Measurements from ENCODE around the gene TBC1D9B. TPM values are rescaled to one million over a fixed set of nuclear protein-coding genes. Genes with fewer than 3 reads are reported as not detected.
"Not testable (repeated sequence)": the region's sequence is repeated elsewhere in the genome, so short reads cannot be mapped to it uniquely, and the experiment has no call there.

Gene TBC1D9B
- total RNA-seq, 1 donor from 2014 or later: 114 TPM

- H3K4me1 Mint-ChIP-seq (ENCODE audit: unreplicated experiment): peaks cover 4% of the 10 kb centered on the region
- H3K36me3 Mint-ChIP-seq: peaks cover 13% of the 10 kb centered on the region
- H3K27me3 Mint-ChIP-seq: no peaks in the 10 kb centered on the region
- no peaks in the 10 kb centered on the region for H3K9me3 Mint-ChIP-seq
- no peak overlapping the region for H3K4me3 Mint-ChIP-seq
- TF ChIP-seq, protein P1, sequence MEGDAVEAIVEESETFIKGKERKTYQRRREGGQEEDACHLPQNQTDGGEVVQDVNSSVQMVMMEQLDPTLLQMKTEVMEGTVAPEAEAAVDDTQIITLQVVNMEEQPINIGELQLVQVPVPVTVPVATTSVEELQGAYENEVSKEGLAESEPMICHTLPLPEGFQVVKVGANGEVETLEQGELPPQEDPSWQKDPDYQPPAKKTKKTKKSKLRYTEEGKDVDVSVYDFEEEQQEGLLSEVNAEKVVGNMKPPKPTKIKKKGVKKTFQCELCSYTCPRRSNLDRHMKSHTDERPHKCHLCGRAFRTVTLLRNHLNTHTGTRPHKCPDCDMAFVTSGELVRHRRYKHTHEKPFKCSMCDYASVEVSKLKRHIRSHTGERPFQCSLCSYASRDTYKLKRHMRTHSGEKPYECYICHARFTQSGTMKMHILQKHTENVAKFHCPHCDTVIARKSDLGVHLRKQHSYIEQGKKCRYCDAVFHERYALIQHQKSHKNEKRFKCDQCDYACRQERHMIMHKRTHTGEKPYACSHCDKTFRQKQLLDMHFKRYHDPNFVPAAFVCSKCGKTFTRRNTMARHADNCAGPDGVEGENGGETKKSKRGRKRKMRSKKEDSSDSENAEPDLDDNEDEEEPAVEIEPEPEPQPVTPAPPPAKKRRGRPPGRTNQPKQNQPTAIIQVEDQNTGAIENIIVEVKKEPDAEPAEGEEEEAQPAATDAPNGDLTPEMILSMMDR (conservative IDR thresholded peaks at IDR 0.05): no peak
- DNase-seq (ENCODE audit: extremely low spot score, unreplicated experiment): no peak
- no peak overlapping the region for H3K27ac Mint-ChIP-seq
Measured at GRCh38 chr5:179874136-179874535, 33.6 kb downstream of the TBC1D9B start.

DNA sequence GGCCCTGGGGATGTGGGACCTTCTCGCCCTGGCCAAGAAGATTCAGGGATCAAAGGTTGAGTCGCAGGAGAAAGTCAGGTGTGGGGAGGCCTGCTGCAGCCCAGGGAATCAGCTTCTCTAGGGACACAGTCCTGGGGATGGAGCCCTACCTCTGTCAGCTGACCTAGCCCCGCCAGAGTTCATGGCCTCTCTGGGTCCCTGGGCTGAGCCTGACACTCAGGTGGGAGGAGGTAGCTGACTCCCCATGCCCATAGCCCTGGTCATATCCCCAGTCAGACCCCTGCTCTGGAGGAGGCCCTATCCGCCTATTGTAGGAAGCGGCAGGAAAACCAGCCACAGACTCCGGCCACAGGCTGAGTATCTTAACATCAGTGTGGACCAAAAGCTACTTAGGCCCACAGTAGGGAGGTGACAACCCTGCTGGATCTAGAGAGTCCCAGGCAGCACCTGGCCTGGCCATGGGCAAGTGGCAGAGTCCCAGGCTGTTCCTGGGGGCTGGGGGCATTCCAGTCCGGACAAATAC lies 34.0 kb downstream of the TBC1D9B start:
- Mint-ChIP-seq H3K27ac (no peak overlapping the region), H3K4me3 (no peak overlapping the region), H3K4me1 (ENCODE audit: unreplicated experiment) (peaks cover 4% of the 10 kb centered on the region), H3K27me3 (no peaks in the 10 kb centered on the region), H3K36me3 (peaks cover 13% of the 10 kb centered on the region), H3K9me3 (no peaks in the 10 kb centered on the region)
- TF ChIP-seq, protein P1 (conservative IDR thresholded peaks at IDR 0.05): no peak
- no peak for DNase-seq (ENCODE audit: extremely low spot score, unreplicated experiment)

- no peaks in the 10 kb centered on the region for H3K27me3 Mint-ChIP-seq
- no peaks in the 10 kb centered on the region for H3K9me3 Mint-ChIP-seq
- H3K27ac Mint-ChIP-seq: no peak overlapping the region
- DNase-seq (ENCODE audit: extremely low spot score, unreplicated experiment): no peak
- no peak overlapping the region for H3K4me3 Mint-ChIP-seq
- TF ChIP-seq, protein P1 (conservative IDR thresholded peaks at IDR 0.05): no peak
- peaks cover 12% of the 10 kb centered on the region for H3K36me3 Mint-ChIP-seq
- peaks cover 4% of the 10 kb centered on the region for H3K4me1 Mint-ChIP-seq (ENCODE audit: unreplicated experiment)
Measured at GRCh38 chr5:179872828-179873575, 34.7 kb downstream of the TBC1D9B start.

DNA sequence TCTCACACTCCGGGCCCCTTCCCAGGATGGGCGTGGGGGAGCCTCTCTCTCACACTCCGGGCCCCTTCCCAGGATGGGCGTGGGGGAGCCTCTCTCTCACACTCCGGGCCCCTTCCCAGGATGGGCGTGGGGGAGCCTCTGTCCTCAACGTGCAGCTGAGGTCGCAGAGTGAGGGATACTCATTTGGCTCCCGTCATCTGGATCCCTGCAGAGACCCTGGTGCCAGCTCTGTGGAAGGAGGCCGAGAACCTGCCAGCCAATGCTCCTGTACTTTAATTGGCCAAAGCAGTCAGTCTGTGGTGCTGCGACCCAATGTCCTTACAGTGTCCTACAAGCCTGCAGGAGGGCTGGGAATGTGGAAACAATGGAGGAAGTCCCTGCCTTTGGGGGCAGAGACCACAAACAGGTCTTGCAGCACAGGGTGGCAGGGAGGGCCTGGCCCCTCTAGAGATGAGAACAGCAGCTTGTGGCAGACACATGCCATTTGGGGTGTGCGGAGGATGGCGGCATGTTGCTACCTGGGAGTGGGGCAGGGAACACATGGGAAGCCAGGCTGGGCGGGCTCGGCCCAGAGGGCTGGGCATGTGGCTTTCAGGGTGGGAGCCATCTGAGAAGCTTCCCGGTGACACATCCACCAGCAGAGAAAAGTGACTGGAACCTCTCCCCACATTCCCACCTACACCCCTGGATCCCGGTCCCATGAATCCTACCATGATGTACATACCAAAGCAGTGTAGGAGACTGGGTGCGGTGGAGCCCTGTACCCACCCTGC lies 35.5 kb downstream of the TBC1D9B start:
- H3K4me1 Mint-ChIP-seq (ENCODE audit: unreplicated experiment): peaks cover 4% of the 10 kb centered on the region
- H3K27me3 Mint-ChIP-seq: no peaks in the 10 kb centered on the region
- no peak for DNase-seq (ENCODE audit: extremely low spot score, unreplicated experiment)
- H3K9me3 Mint-ChIP-seq: no peaks in the 10 kb centered on the region
- H3K27ac Mint-ChIP-seq: no peak overlapping the region
- H3K36me3 Mint-ChIP-seq: peaks cover 6% of the 10 kb centered on the region
- TF ChIP-seq, protein P1 (conservative IDR thresholded peaks at IDR 0.05): no peak
- no peak overlapping the region for H3K4me3 Mint-ChIP-seq

DNA sequence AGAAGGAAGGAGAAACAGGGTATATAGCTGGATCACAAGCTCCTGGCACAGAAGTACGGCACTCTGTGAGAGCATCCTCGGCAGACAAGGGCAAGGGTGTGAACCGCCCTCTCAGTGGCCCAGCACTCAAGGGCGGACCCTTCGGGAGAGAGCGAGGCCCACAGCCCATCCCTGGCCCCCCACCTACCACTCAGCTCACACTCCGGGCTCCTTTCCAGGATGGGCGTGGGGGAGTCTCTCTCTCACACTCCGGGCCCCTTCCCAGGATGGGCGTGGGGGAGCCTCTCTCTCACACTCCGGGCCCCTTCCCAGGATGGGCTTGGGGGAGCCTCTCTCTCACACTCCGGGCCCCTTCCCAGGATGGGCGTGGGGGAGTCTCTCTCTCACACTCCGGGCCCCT lies 36.2 kb downstream of the TBC1D9B start:
- not testable (repeated sequence) for H3K9me3 Mint-ChIP-seq; DNase-seq (ENCODE audit: extremely low spot score, unreplicated experiment); H3K4me3 Mint-ChIP-seq; H3K27ac Mint-ChIP-seq; H3K27me3 Mint-ChIP-seq; H3K36me3 Mint-ChIP-seq; H3K4me1 Mint-ChIP-seq (ENCODE audit: unreplicated experiment)

GRCh38 chr5:179870952-179871351 lies 36.7 kb downstream of the TBC1D9B start:
- Mint-ChIP-seq H3K4me3 (no peak overlapping the region), H3K9me3 (no peaks in the 10 kb centered on the region)

More at GRCh38 chr5:179870952-179871351, 36.7 kb downstream of the TBC1D9B start:
- no peak for DNase-seq (ENCODE audit: extremely low spot score, unreplicated experiment)
- TF ChIP-seq, protein P1 (conservative IDR thresholded peaks at IDR 0.05): no peak
- Mint-ChIP-seq H3K27me3 (no peaks in the 10 kb centered on the region), H3K27ac (peak overlapping the region; percentile 51), H3K36me3 (peaks cover 6% of the 10 kb centered on the region), H3K4me1 (ENCODE audit: unreplicated experiment) (peaks cover 4% of the 10 kb centered on the region)

All from type B pancreatic cell (in vitro differentiated cells).